BLaER1 treated with 17β-estradiol and CSF1 and Interleukin-3, amounts not matched to agents 10 nM and 100 nM (cell line): ENCODE measurements around the gene KHDC4.

Experiments
- H3K27ac ChIP-seq, 11 experiments: shearing (Covaris generic); formaldehyde crosslinking; 2 replicates each; pipeline ENCODE4 v1.8.1; 2022
- H3K27me3 ChIP-seq, 11 experiments: shearing (Covaris generic); formaldehyde crosslinking; 2 replicates each; pipeline ENCODE4 v1.8.1; 2022
- H3K36me3 ChIP-seq, 11 experiments: shearing (Covaris generic); formaldehyde crosslinking; 2 replicates each; pipeline ENCODE4 v1.8.1; 2022
- H3K4me1 ChIP-seq, 10 experiments: shearing (Covaris generic); formaldehyde crosslinking; 2 replicates each; pipeline ENCODE4 v1.8.1; 2022
- H3K4me2 ChIP-seq, 11 experiments: shearing (Covaris generic); formaldehyde crosslinking; 2 replicates each; pipeline ENCODE4 v1.8.1; 2022
- H3K4me3 ChIP-seq, 10 experiments: shearing (Covaris generic); formaldehyde crosslinking; 2 replicates each; pipeline ENCODE4 v1.8.1; 2022
- H3K9ac ChIP-seq, 11 experiments: shearing (Covaris generic); formaldehyde crosslinking; 2 replicates each; pipeline ENCODE4 v1.8.1; 2022
- H3K9me3 ChIP-seq, 11 experiments: shearing (Covaris generic); formaldehyde crosslinking; replicated peaks in 1 of 11; 2 replicates each; pipeline ENCODE4 v1.8.1; 2022
- H4K20me1 ChIP-seq, 11 experiments: shearing (Covaris generic); formaldehyde crosslinking; 2 replicates each; pipeline ENCODE4 v1.8.1; 2022
- Cebpa-rat ChIP-seq, 11 experiments: shearing (Covaris generic); IDR thresholded peaks; 2 replicates each; pipeline ENCODE4 v1.8.1; 2022

The KHDC4 gene

GRCh38 chr1:155966135-155966534 lies 31.9 kb upstream of the KHDC4 start:
- peaks cover 94 to 99% (median 97%) of the 10 kb centered on the region in 10 experiments for H3K4me1 ChIP-seq
- H3K9ac ChIP-seq: peak overlapping the region; percentile 71 to 99 (median 76); a peak in 20 of 22 replicates
- peaks cover 75 to 97% (median 93%) of the 10 kb centered on the region in 11 experiments for H4K20me1 ChIP-seq
- peaks cover 87 to 92% (median 90%) of the 10 kb centered on the region in 11 experiments for H3K36me3 ChIP-seq
- TF ChIP-seq Cebpa-rat (IDR thresholded peaks at IDR 0.05): no peak
- peak overlapping the region; percentile 92 to 100 (median 100) for H3K4me2 ChIP-seq
- peak overlapping the region; percentile 72 to 100 (median 87); a peak in 20 of 22 replicates for H3K27ac ChIP-seq
- H3K27me3 ChIP-seq: no peaks in the 10 kb centered on the region
- no peaks in the 10 kb centered on the region for H3K9me3 ChIP-seq
- H3K4me3 ChIP-seq: peak overlapping the region in 3 of 10 experiments; percentile 50 to 64 (median 56); a peak in 4 of 20 replicates

- Histone ChIP-seq H3K27ac (peak overlapping the region in 4 of 11 experiments; percentile 11 to 98 (median 22); a peak in 4 of 22 replicates), H3K27me3 (no peaks in the 10 kb centered on the region), H3K4me3 (no peak overlapping the region), H3K9ac (peak overlapping the region in 3 of 11 experiments; percentile 32 to 99 (median 55); a peak in 4 of 22 replicates), H3K4me1 (peaks cover 93 to 98% (median 98%) of the 10 kb centered on the region in 10 experiments), H3K9me3 (no peaks in the 10 kb centered on the region), H3K4me2 (peak overlapping the region in 9 of 11 experiments; percentile 10 to 100 (median 99); a peak in 10 of 22 replicates), H3K36me3 (peaks cover 96 to 100% (median 98%) of the 10 kb centered on the region in 11 experiments), H4K20me1 (peaks cover 78 to 97% (median 96%) of the 10 kb centered on the region in 11 experiments)
- TF ChIP-seq Cebpa-rat (IDR thresholded peaks at IDR 0.05): no peak
Measured at GRCh38 chr1:155964193-155964592, 30.0 kb upstream of the KHDC4 start.

- Histone ChIP-seq H3K4me3 (peak overlapping the region in 4 of 10 experiments; percentile 1 to 50 (median 20); a peak in 3 of 20 replicates), H3K4me2 (peak overlapping the region; percentile 74 to 98 (median 89)), H3K27ac (peak overlapping the region in 9 of 11 experiments; percentile 18 to 89 (median 74); a peak in 14 of 22 replicates), H4K20me1 (peaks cover 74 to 98% (median 94%) of the 10 kb centered on the region in 11 experiments), H3K9me3 (no peaks in the 10 kb centered on the region), H3K4me1 (peaks cover 78 to 89% (median 84%) of the 10 kb centered on the region in 10 experiments), H3K9ac (peak overlapping the region; percentile 42 to 83 (median 65); a peak in 19 of 22 replicates), H3K27me3 (no peaks in the 10 kb centered on the region), H3K36me3 (peaks cover 96 to 100% (median 99%) of the 10 kb centered on the region in 11 experiments)
- no peak for TF ChIP-seq Cebpa-rat (IDR thresholded peaks at IDR 0.05)
Measured at GRCh38 chr1:155962599-155963211, 28.5 kb upstream of the KHDC4 start.

- peaks cover 76 to 98% (median 96%) of the 10 kb centered on the region in 11 experiments for H4K20me1 ChIP-seq
- no peak for TF ChIP-seq Cebpa-rat (IDR thresholded peaks at IDR 0.05)
- no peaks in the 10 kb centered on the region for H3K9me3 ChIP-seq
- peaks cover 71 to 82% (median 76%) of the 10 kb centered on the region in 10 experiments for H3K4me1 ChIP-seq
- peak overlapping the region in 10 of 11 experiments; percentile 43 to 83 (median 65); a peak in 17 of 22 replicates for H3K9ac ChIP-seq
- H3K27me3 ChIP-seq: no peaks in the 10 kb centered on the region
- H3K4me2 ChIP-seq: peak overlapping the region; percentile 74 to 98 (median 89)
- peak overlapping the region in 10 of 11 experiments; percentile 11 to 89 (median 74); a peak in 18 of 22 replicates for H3K27ac ChIP-seq
- peaks cover 97 to 100% (median 99%) of the 10 kb centered on the region in 11 experiments for H3K36me3 ChIP-seq
- peak overlapping the region in 6 of 10 experiments; percentile 10 to 50 (median 20); a peak in 9 of 20 replicates for H3K4me3 ChIP-seq
Measured at GRCh38 chr1:155961937-155962336, 27.7 kb upstream of the KHDC4 start.

- peak overlapping the region; percentile 46 to 83 (median 64); a peak in 21 of 22 replicates for H3K9ac ChIP-seq
Measured at GRCh38 chr1:155960081-155960745, 26.0 kb upstream of the KHDC4 start.

GRCh38 chr1:155957411-155957915 lies 23.2 kb upstream of the KHDC4 start:
- H3K27ac ChIP-seq: no peak overlapping the region
- H3K4me3 ChIP-seq: no peak overlapping the region
- H3K9ac ChIP-seq: no peak overlapping the region
- peaks cover 30 to 42% (median 36%) of the 10 kb centered on the region in 10 experiments for H3K4me1 ChIP-seq
- H3K27me3 ChIP-seq: no peaks in the 10 kb centered on the region
- TF ChIP-seq Cebpa-rat (IDR thresholded peaks at IDR 0.05): peak in 1 of 11 experiments; percentile 5; a peak in 1 of 22 replicates
- peaks cover 99 to 100% (median 100%) of the 10 kb centered on the region in 11 experiments for H3K36me3 ChIP-seq
- no peak overlapping the region for H3K4me2 ChIP-seq
- H3K9me3 ChIP-seq: no peaks in the 10 kb centered on the region
- H4K20me1 ChIP-seq: peaks cover 52 to 97% (median 88%) of the 10 kb centered on the region in 11 experiments

More at GRCh38 chr1:155960081-155960745, 26.0 kb upstream of the KHDC4 start:
- peaks cover 70 to 98% (median 94%) of the 10 kb centered on the region in 11 experiments for H4K20me1 ChIP-seq
- peak overlapping the region in 10 of 11 experiments; percentile 75 to 98 (median 89); a peak in 21 of 22 replicates for H3K4me2 ChIP-seq
- H3K9me3 ChIP-seq: no peaks in the 10 kb centered on the region
- peak overlapping the region in 6 of 10 experiments; percentile 0 to 51 (median 30); a peak in 8 of 20 replicates for H3K4me3 ChIP-seq
- no peaks in the 10 kb centered on the region for H3K27me3 ChIP-seq
- H3K36me3 ChIP-seq: peaks cover 97 to 100% (median 99%) of the 10 kb centered on the region in 11 experiments
- peak overlapping the region in 10 of 11 experiments; percentile 14 to 89 (median 74); a peak in 18 of 22 replicates for H3K27ac ChIP-seq
- TF ChIP-seq Cebpa-rat (IDR thresholded peaks at IDR 0.05): no peak
- peaks cover 54 to 65% (median 60%) of the 10 kb centered on the region in 10 experiments for H3K4me1 ChIP-seq

GRCh38 chr1:155954645-155955044 lies 20.4 kb upstream of the KHDC4 start:
- H3K9ac ChIP-seq: no peak overlapping the region
- H4K20me1 ChIP-seq: peaks cover 51 to 97% (median 88%) of the 10 kb centered on the region in 11 experiments; a peak in 21 of 22 replicates
- no peak overlapping the region for H3K27ac ChIP-seq
- H3K27me3 ChIP-seq: no peaks in the 10 kb centered on the region
- TF ChIP-seq Cebpa-rat (IDR thresholded peaks at IDR 0.05): no peak
- H3K4me3 ChIP-seq: no peak overlapping the region
- H3K4me1 ChIP-seq: peaks cover 10 to 42% (median 21%) of the 10 kb centered on the region in 10 experiments
- H3K9me3 ChIP-seq: no peaks in the 10 kb centered on the region
- H3K36me3 ChIP-seq: peaks cover 99 to 100% (median 100%) of the 10 kb centered on the region in 11 experiments
- no peak overlapping the region for H3K4me2 ChIP-seq

GRCh38 chr1:155952505-155952890 lies 18.3 kb upstream of the KHDC4 start:
- Histone ChIP-seq H3K4me1 (peaks cover 13 to 59% (median 27%) of the 10 kb centered on the region in 10 experiments), H3K36me3 (peaks cover 99 to 100% (median 100%) of the 10 kb centered on the region in 11 experiments), H3K27ac (no peak overlapping the region), H4K20me1 (peaks cover 57 to 97% (median 87%) of the 10 kb centered on the region in 11 experiments; a peak in 21 of 22 replicates), H3K27me3 (no peaks in the 10 kb centered on the region), H3K9ac (no peak overlapping the region), H3K4me3 (no peak overlapping the region), H3K4me2 (no peak overlapping the region), H3K9me3 (no peaks in the 10 kb centered on the region)
- no peak for TF ChIP-seq Cebpa-rat (IDR thresholded peaks at IDR 0.05)
